PC-9 (cell line): ENCODE data around the gene MRRF. TPM values are rescaled to one million over a fixed set of nuclear protein-coding genes. Genes with fewer than 3 reads are reported as not detected.

Experiments
- BruUV-seq: library from RNA; stranded (reverse); fragments of 400-500 nt; replicated peaks from 2 replicates; lab custom pipeline; 2021; lab: Mats Ljungman, UMichigan
- CTCF ChIA-PET: fragments of 300-600 bp; sonication (Branson Sonifier 250); formaldehyde crosslinking; loops from one replicate; lab custom pipeline; 2022; ENCODE audit warnings: antibody characterized with exemption; lab: Charles Lee
- POLR2A ChIA-PET: fragments of 300-600 bp; sonication (Branson Sonifier 250); formaldehyde crosslinking; loops from one replicate; lab custom pipeline; 2022; ENCODE audit warnings: antibody characterized with exemption; ENCODE audit not compliant: unreplicated experiment; lab: Charles Lee
- DNase-seq, 2 experiments: peaks; one replicate each; pipeline versions ENCODE4 v3.0.0 to v3.0.0-alpha.2; 2015 to 2022; ENCODE audit warnings: mixed read lengths in 1 of 2
- H2AFZ ChIP-seq: fragments of 200-600 bp; sonication (generic); 2 replicates; pipeline ENCODE4 v1.8.1; 2017; ENCODE audit warnings: antibody characterized with exemption
- H3F3A ChIP-seq: fragments of 200-600 bp; sonication (generic); 2 replicates; pipeline ENCODE4 v1.8.1; 2017; ENCODE audit warnings: antibody characterized with exemption, mild to moderate bottlenecking, low read depth; ENCODE audit not compliant: insufficient read depth
- H3K27ac ChIP-seq: fragments of 200-600 bp; sonication (generic); 2 replicates; pipeline ENCODE4 v1.6.1; 2016; ENCODE audit warnings: mixed run types
- H3K27me3 ChIP-seq: fragments of 200-600 bp; sonication (generic); 2 replicates; pipeline ENCODE4 v1.6.1; 2016; ENCODE audit warnings: low read depth, mixed run types; ENCODE audit not compliant: insufficient read depth
- H3K36me3 ChIP-seq: fragments of 200-600 bp; sonication (generic); 2 replicates; pipeline ENCODE4 v1.6.1; 2016; ENCODE audit warnings: low read depth, mixed run types
- H3K4me1 ChIP-seq: fragments of 200-600 bp; sonication (generic); replicated peaks from 2 replicates; pipeline ENCODE4 v1.6.1; 2016; ENCODE audit warnings: mixed run types; ENCODE audit not compliant: insufficient read depth
- H3K4me2 ChIP-seq: fragments of 200-600 bp; sonication (generic); 2 replicates; pipeline ENCODE4 v1.6.1; 2017; ENCODE audit warnings: mixed run types
- H3K4me3 ChIP-seq: fragments of 200-600 bp; sonication (generic); 2 replicates; pipeline ENCODE4 v1.6.1; 2016; ENCODE audit warnings: mixed run types
- H3K79me2 ChIP-seq: fragments of 200-600 bp; sonication (generic); 2 replicates; pipeline ENCODE4 v1.6.1; 2017; ENCODE audit warnings: low read depth, mixed run types
- H3K9me2 ChIP-seq: fragments of 200-600 bp; sonication (generic); 2 replicates; pipeline ENCODE4 v1.8.1; 2017; ENCODE audit warnings: mild to moderate bottlenecking; ENCODE audit not compliant: insufficient read depth
- H3K9me3 ChIP-seq: fragments of 200-600 bp; sonication (generic); 2 replicates; pipeline ENCODE4 v1.8.1; 2016; ENCODE audit warnings: low read depth; ENCODE audit not compliant: insufficient read depth
- H4K20me1 ChIP-seq: fragments of 200-600 bp; sonication (generic); 2 replicates; pipeline ENCODE4 v1.8.1; 2017; ENCODE audit not compliant: insufficient read depth
- EZH2 ChIP-seq: fragments of 200-600 bp; sonication (generic); IDR thresholded peaks from 2 replicates; pipeline ENCODE4 v1.8.0; 2017; ENCODE audit warnings: antibody characterized with exemption, low read depth
- intact Hi-C: fragments of 100-400 bp; cut with micrococcal nuclease; formaldehyde crosslinking; loops from one replicate; pipeline ENCODE4 v1.10.0; 2022; ENCODE audit not compliant: unreplicated experiment
- total RNA-seq: library from RNA; stranded (reverse); gene quantifications from 2 replicates; pipeline ENCODE4 v1.2.3, GENCODE V29; 2021
- TF ChIP-seq, protein P1 (sequence below): fragments of 200-600 bp; sonication (generic); conservative IDR thresholded peaks from 2 replicates; pipeline ENCODE4 v1.6.1; 2017; ENCODE audit warnings: mixed run types, antibody characterized with exemption, mild to moderate bottlenecking, moderate library complexity

Gene MRRF
- total RNA-seq, 1 experiment from 2014 or later: 79.5 TPM

DNA sequence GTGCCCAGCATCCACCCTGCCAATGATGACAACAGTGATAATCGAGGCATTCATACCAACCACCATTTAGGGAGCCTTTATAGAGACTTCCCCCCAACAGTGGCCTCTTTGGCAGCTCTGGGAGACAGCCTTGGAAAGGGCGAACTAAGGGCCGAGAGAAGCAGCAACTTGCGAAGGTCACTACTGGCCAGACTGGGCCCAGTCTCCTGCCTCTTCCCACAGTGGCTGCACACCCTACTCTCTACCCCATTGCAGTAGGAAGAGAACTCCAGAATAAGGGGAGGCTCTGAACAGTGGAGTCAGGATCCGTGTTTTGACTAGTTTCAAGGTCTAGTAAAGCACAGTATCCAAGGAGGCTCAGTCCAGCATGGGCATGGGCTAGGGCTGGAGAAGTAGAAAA lies 41.2 kb upstream of the MRRF start:
- H3K9me3 ChIP-seq: no peaks in the 10 kb centered on the region
- H3K4me1 ChIP-seq: no peaks in the 10 kb centered on the region
- H4K20me1 ChIP-seq: no peaks in the 10 kb centered on the region
- H2AFZ ChIP-seq: no peak overlapping the region
- CTCF ChIA-PET: no interaction called here
- no peak overlapping the region for H3K4me2 ChIP-seq
- no peak overlapping the region for H3K4me3 ChIP-seq
- DNase-seq: no peak
- BruUV-seq: no TSS peak
- H3K27ac ChIP-seq: no peak overlapping the region
- no peaks in the 10 kb centered on the region for H3F3A ChIP-seq
- no peaks in the 10 kb centered on the region for H3K9me2 ChIP-seq
- POLR2A ChIA-PET: no interaction called here
- intact Hi-C loops: no loop called here
- no peaks in the 10 kb centered on the region for H3K79me2 ChIP-seq
- H3K27me3 ChIP-seq: peaks cover 3% of the 10 kb centered on the region; the same call in 1 of the 2 replicates
- H3K36me3 ChIP-seq: no peaks in the 10 kb centered on the region
- no peak for TF ChIP-seq EZH2
- TF ChIP-seq, protein P1, sequence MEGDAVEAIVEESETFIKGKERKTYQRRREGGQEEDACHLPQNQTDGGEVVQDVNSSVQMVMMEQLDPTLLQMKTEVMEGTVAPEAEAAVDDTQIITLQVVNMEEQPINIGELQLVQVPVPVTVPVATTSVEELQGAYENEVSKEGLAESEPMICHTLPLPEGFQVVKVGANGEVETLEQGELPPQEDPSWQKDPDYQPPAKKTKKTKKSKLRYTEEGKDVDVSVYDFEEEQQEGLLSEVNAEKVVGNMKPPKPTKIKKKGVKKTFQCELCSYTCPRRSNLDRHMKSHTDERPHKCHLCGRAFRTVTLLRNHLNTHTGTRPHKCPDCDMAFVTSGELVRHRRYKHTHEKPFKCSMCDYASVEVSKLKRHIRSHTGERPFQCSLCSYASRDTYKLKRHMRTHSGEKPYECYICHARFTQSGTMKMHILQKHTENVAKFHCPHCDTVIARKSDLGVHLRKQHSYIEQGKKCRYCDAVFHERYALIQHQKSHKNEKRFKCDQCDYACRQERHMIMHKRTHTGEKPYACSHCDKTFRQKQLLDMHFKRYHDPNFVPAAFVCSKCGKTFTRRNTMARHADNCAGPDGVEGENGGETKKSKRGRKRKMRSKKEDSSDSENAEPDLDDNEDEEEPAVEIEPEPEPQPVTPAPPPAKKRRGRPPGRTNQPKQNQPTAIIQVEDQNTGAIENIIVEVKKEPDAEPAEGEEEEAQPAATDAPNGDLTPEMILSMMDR: no peak

DNA sequence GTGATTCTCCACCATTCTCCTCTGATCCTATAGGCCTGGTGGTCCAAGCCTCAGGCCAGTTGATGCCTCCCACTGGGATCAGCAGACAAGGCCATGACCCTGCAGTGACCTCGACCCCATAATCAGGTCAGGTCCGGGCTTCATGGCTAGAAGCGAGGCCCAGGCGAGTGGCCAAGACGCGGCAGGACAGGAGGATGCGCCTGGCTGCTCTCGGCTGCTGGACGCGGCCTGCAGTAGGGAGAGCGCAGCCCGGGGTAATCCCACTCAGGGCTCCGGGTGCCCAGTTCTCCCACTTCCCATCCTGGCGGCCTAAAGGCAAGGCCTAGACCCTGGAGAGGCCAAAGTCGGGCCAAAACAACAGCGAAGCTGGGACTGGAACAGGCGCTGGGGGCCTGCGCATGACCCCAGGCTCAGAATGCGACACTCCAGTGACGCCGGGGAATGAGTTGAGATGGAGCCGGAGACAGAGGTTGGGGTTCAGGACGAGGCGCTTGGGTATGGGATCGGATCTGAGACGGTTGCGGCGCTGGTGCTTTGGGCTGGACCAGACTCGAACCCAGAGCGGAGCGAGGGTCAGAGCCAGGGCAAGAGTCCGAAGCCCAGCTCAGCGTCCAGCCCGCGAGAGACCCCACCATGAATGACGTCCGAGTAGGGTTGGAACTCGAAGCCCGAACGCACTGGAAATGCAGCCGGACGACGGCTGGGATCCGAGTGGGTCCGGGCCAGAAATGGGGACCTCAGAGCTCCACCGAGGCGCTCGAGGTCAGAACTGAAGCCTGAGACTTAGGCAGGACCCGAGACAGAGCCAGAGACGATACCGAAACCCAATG lies 39.2 kb upstream of the MRRF start:
- Histone ChIP-seq H3K4me3 (no peak overlapping the region), H3K9me3 (no peaks in the 10 kb centered on the region), H2AFZ (no peak overlapping the region), H3K4me1 (no peaks in the 10 kb centered on the region), H3K27me3 (peaks cover 20% of the 10 kb centered on the region), H3K9me2 (no peaks in the 10 kb centered on the region), H3K4me2 (no peak overlapping the region), H3K79me2 (no peaks in the 10 kb centered on the region), H3K27ac (no peak overlapping the region), H3K36me3 (no peaks in the 10 kb centered on the region), H3F3A (no peaks in the 10 kb centered on the region), H4K20me1 (no peaks in the 10 kb centered on the region)
- no TSS peak for BruUV-seq
- ChIA-PET POLR2A (no interaction called here), CTCF (no interaction called here)
- TF ChIP-seq, protein P1: no peak
- TF ChIP-seq EZH2: no peak
- intact Hi-C loops: no loop called here
- DNase-seq: no peak

DNA sequence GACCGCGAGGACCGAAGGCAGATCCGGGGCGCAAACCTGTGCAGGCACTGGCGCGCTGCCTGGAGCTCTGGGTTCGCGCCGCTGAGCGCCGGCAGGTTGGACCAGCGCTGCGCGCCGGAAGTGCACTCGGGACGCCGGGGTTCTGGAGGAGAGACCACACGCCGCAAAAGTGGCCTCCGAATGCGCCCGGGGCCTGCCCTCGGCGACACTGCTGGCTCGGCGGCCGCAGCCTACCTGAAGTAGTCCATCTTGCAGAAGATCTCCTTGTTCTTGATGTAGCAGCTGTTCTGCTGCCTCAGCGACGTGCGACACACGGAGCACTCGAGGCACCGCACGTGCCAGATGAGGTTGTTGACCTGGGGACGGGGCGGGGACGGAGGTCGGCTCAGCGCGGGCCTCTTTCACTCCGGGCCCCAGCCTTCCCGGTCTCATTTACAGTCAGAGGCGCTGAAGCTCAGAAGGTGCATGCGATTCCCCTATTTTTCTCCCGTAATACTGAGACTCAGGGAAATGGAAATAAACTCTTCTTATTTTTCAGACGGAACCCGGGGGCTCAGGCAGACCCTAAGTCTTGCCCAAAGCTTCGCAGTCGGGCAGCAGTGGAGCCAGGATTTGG lies 38.4 kb upstream of the MRRF start:
- no TSS peak for BruUV-seq
- Histone ChIP-seq H2AFZ (no peak overlapping the region), H3K27me3 (peaks cover 27% of the 10 kb centered on the region), H3K4me1 (no peaks in the 10 kb centered on the region), H3K4me3 (no peak overlapping the region), H3K27ac (no peak overlapping the region), H3K36me3 (no peaks in the 10 kb centered on the region), H3K9me2 (no peaks in the 10 kb centered on the region), H3K9me3 (no peaks in the 10 kb centered on the region), H4K20me1 (no peaks in the 10 kb centered on the region), H3K4me2 (no peak overlapping the region), H3F3A (no peaks in the 10 kb centered on the region), H3K79me2 (no peaks in the 10 kb centered on the region)
- no peak for DNase-seq
- TF ChIP-seq EZH2: no peak
- TF ChIP-seq, protein P1: no peak
- ChIA-PET CTCF (no interaction called here), POLR2A (no interaction called here)
- intact Hi-C loops: no loop called here
